GM12878 (cell line): Measurements from ENCODE around the gene LRP5. TPM values are rescaled to one million over a fixed set of nuclear protein-coding genes. Genes with fewer than 3 reads are reported as not detected.

ENCODE experiments used
- ATAC-seq: fragments of 200-7000 bp; cut with Tn5 transposase; 3 replicates; pipeline ENCODE4 v1.9.1; 2020; ENCODE audit warnings: mild to moderate bottlenecking, moderate library complexity
- BruUV-seq: library from RNA; stranded (reverse); fragments of 400-500 nt; replicated peaks from 2 replicates; lab custom pipeline; 2021; lab: Mats Ljungman, UMichigan
- CTCF ChIA-PET: fragments of 300-600 bp; sonication (Branson Sonifier 250); formaldehyde crosslinking; extraction: SDS; loops from one replicate; lab custom pipeline; 2021; ENCODE audit warnings: inconsistent platforms; lab: Yijun Ruan, JAX
- POLR2A ChIA-PET: fragments of 350-600 bp; formaldehyde crosslinking; extraction: SDS; loops from one replicate; lab custom pipeline; 2021; ENCODE audit warnings: inconsistent platforms; lab: Charles Lee
- RAD21 ChIA-PET: fragments of 300-600 bp; sonication (Branson Sonifier 250); formaldehyde crosslinking; loops from one replicate; lab custom pipeline; 2023; ENCODE audit warnings: antibody characterized with exemption; ENCODE audit not compliant: unreplicated experiment; lab: Charles Lee
- SMC1A ChIA-PET: fragments of 300-600 bp; sonication (Branson Sonifier 250); formaldehyde crosslinking; loops from one replicate; lab custom pipeline; 2023; ENCODE audit not compliant: unreplicated experiment, uncharacterized antibody; lab: Charles Lee
- DNase-seq: peaks from one replicate; pipeline ENCODE4 v3.0.0-alpha.2; 2011; ENCODE audit warnings: low read depth, low spot score
- FAIRE-seq: peaks from 3 replicates; lab custom pipeline; 2011; peaks lifted over from hg19 to GRCh38; lab: Jason Lieb, UNC
- H2AFZ ChIP-seq: 2 replicates; pipeline ENCODE4 v1.6.0; 2011; ENCODE audit warnings: low read depth, low read length, control low read depth; ENCODE audit not compliant: control insufficient read depth
- H3K27ac ChIP-seq: 2 replicates; pipeline ENCODE4 v1.5.1; 2011; ENCODE audit warnings: control low read depth; ENCODE audit not compliant: control insufficient read depth, insufficient read depth
- H3K27me3 ChIP-seq, 2 experiments: replicated peaks in 1 of 2; 2 replicates each; pipeline versions ENCODE4 v1.6.0 to v1.6.1; 2011; ENCODE audit warnings: low read length in 1 of 2; ENCODE audit not compliant: control insufficient read depth in 2 of 2, insufficient read depth in 2 of 2
- H3K36me3 ChIP-seq, 2 experiments: 2 replicates each; pipeline ENCODE4 v1.5.1; 2011; ENCODE audit warnings: low read length in 1 of 2; ENCODE audit not compliant: control insufficient read depth in 2 of 2, insufficient read depth in 2 of 2
- H3K4me1 ChIP-seq: 2 replicates; pipeline ENCODE4 v1.6.1; 2011; ENCODE audit warnings: mild to moderate bottlenecking, low read length, moderate library complexity, mixed read lengths; ENCODE audit not compliant: control insufficient read depth, insufficient read depth
- H3K4me2 ChIP-seq: 2 replicates; pipeline ENCODE4 v1.6.0; 2011; ENCODE audit warnings: control low read depth; ENCODE audit not compliant: control insufficient read depth, insufficient read depth
- H3K4me3 ChIP-seq: fragments of 200-600 bp; sonication (generic); 2 replicates; pipeline ENCODE4 v1.5.1; 2016
- H3K79me2 ChIP-seq: 2 replicates; pipeline ENCODE4 v1.6.0; 2011; ENCODE audit warnings: low read length; ENCODE audit not compliant: control insufficient read depth, insufficient read depth
- H3K9ac ChIP-seq: 2 replicates; pipeline ENCODE4 v1.8.0; 2011; ENCODE audit warnings: low read length, control low read depth, mixed read lengths; ENCODE audit not compliant: control insufficient read depth, insufficient read depth
- H3K9me3 ChIP-seq: replicated peaks from 3 replicates; pipeline ENCODE4 v1.5.1; 2011; ENCODE audit warnings: mild to moderate bottlenecking, low read length; ENCODE audit not compliant: control insufficient read depth, insufficient read depth
- H4K20me1 ChIP-seq: 2 replicates; pipeline ENCODE4 v1.6.0; 2011; ENCODE audit not compliant: control insufficient read depth, insufficient read depth
- ATF3 ChIP-seq: IDR thresholded peaks from 2 replicates; pipeline ENCODE4 v1.6.1; 2011; ENCODE audit warnings: low read depth, mild to moderate bottlenecking, low read length, moderate library complexity, borderline replicate concordance; ENCODE audit errors: extremely low read depth
- BCL11A ChIP-seq: IDR thresholded peaks from 2 replicates; pipeline ENCODE4 v1.6.1; 2011; ENCODE audit warnings: low read depth, low read length
- BHLHE40 ChIP-seq, 2 experiments: fragments of 450-650 bp in 1 of 2; IDR thresholded peaks; 2 replicates each; pipeline ENCODE4 v1.6.1; 2011 to 2017; ENCODE audit warnings: low read depth in 2 of 2, borderline replicate concordance in 1 of 2, improper control_type of control experiment in 1 of 2, low read length in 1 of 2, mild to moderate bottlenecking in 1 of 2
- CBX5 ChIP-seq: sonication (generic); IDR thresholded peaks from 2 replicates; pipeline ENCODE4 v1.6.1; 2016; ENCODE audit warnings: low read depth, moderate library complexity, mild to moderate bottlenecking, inconsistent platforms
- EP300 ChIP-seq, 2 experiments: fragments of 150-350 bp in 1 of 2; IDR thresholded peaks; 2 replicates each; pipeline ENCODE4 v1.6.1; 2011 to 2012; ENCODE audit warnings: low read depth in 2 of 2, low read length in 2 of 2, borderline replicate concordance in 1 of 2, improper control_type of control experiment in 1 of 2, inconsistent platforms in 1 of 2; ENCODE audit not compliant: control insufficient read depth in 1 of 2
- GATAD2B ChIP-seq: fragments of 450-650 bp; conservative IDR thresholded peaks from 2 replicates; pipeline ENCODE4 v1.6.1; 2017; ENCODE audit warnings: low read depth, mild to moderate bottlenecking, moderate library complexity
- HCFC1 ChIP-seq: fragments of 150-350 bp; IDR thresholded peaks from 2 replicates; pipeline ENCODE4 v1.6.1; 2014; ENCODE audit warnings: low read length
- HDAC6 ChIP-seq: fragments of 200-600 bp; sonication (generic); IDR thresholded peaks from one replicate; pipeline ENCODE4 v1.8.0; 2017; ENCODE audit warnings: antibody characterized with exemption; ENCODE audit not compliant: unreplicated experiment
- HSF1 ChIP-seq: fragments of 150-350 bp; IDR thresholded peaks from 2 replicates; pipeline ENCODE4 v1.6.1; 2014; ENCODE audit warnings: mild to moderate bottlenecking, low read depth, low read length
- MAX ChIP-seq: IDR thresholded peaks from 2 replicates; pipeline ENCODE4 v1.6.1; 2012; ENCODE audit warnings: low read depth, low read length, improper control_type of control experiment
- RBBP5 ChIP-seq: fragments of 200-600 bp; sonication (generic); conservative IDR thresholded peaks from 2 replicates; pipeline ENCODE4 v1.6.1; 2016
- STAT3 ChIP-seq: IDR thresholded peaks from 2 replicates; pipeline ENCODE4 v1.6.1; 2011; ENCODE audit warnings: low read depth, low read length, improper control_type of control experiment
- TARDBP ChIP-seq: IDR thresholded peaks from 2 replicates; pipeline ENCODE4 v1.6.1; 2016; ENCODE audit warnings: borderline replicate concordance
- YY1 ChIP-seq: IDR thresholded peaks from 2 replicates; pipeline ENCODE4 v1.6.1; 2011; ENCODE audit warnings: low read depth, mild to moderate bottlenecking, low read length
- ZNF274 ChIP-seq: IDR thresholded peaks from one replicate; pipeline ENCODE4 v1.8.0; 2011; ENCODE audit not compliant: insufficient read length, insufficient read depth
- WGBS: methylation state at CpG from one replicate; pipeline ENCODE4 v1.1.6; 2016; ENCODE audit warnings: low lambda C conversion rate; ENCODE audit not compliant: insufficient replicate concordance, insufficient coverage; ENCODE audit errors: missing lambda C conversion rate; 5-methylcytosine and 5-hydroxymethylcytosine counted together
- in situ Hi-C: fragments of 300-500 bp; cut with MboI; formaldehyde crosslinking; loops from 9 replicates; pipeline ENCODE4 v1.14.3; 2018; ENCODE audit warnings: mixed read lengths
- intact Hi-C: fragments of 100-400 bp; cut with micrococcal nuclease; formaldehyde crosslinking; loops from one replicate; pipeline ENCODE4 v1.14.2; 2022; ENCODE audit not compliant: unreplicated experiment
- polyA plus RNA-seq, 11 experiments: library from polyadenylated mRNA; depleted of rRNA in 4 of 11; unstranded in 6 of 11; stranded (reverse) in 5 of 11; fragments of >200 nt; fragmentation: Nextera tagmentation in 4 of 11; fragmentation: Illumina TruSeq in 1 of 11; extraction: Ambion mirVana in 4 of 11; extraction: Trizol in 1 of 11; gene quantifications; 1 replicate in 1 of 11; 2 replicates in 10 of 11; pipeline versions ENCODE4 v1.2.1 to v1.2.3, GENCODE V29; 2011 to 2016; ENCODE audit warnings: inconsistent platforms in 2 of 11, missing spikeins in 2 of 11, low read depth in 1 of 11
- total RNA-seq, 4 experiments: library from RNA; depleted of rRNA in 3 of 4; stranded (reverse); fragments of >200 nt in 3 of 4; fragmentation: Illumina TruSeq in 1 of 4; extraction: Trizol in 1 of 4; gene quantifications; 2 replicates each; pipeline versions ENCODE4 v1.2.1 to v1.2.3, GENCODE V29; 2013 to 2021

The LRP5 gene
- total and polyA plus RNA-seq, 10 of the 15 experiments (the other 5 are each of a cell fraction or from before 2014, with no cell fraction given) = 0.37 to 34.0 (median 6.6) TPM

GRCh38 chr11:68429661-68430060 is 117.3 kb downstream of the LRP5 start:
- H3K9ac ChIP-seq = no peak overlapping the region
- ChIA-PET CTCF (no interaction called here), RAD21 (no interaction called here), SMC1A (no interaction called here), POLR2A (interaction anchor here (0.5 to 0.6 kb wide), 3 partner anchors 183 to 431 kb away, joined by 3 to 5 read pairs (median 4); no protein-coding TSS in a partner anchor)
- H3K4me1 ChIP-seq = no peaks in the 10 kb centered on the region
- BruUV-seq = no TSS peak
- in situ Hi-C loops (no loop called here), intact Hi-C loops (no loop called here)
- no peaks in the 10 kb centered on the region for H3K27me3 ChIP-seq
- no peak overlapping the region for H3K4me2 ChIP-seq
- no peak overlapping the region; the same call in 1 of the 2 replicates for H3K4me3 ChIP-seq
- H3K27ac ChIP-seq = no peak overlapping the region
- no peaks in the 10 kb centered on the region for H3K79me2 ChIP-seq
- no peak overlapping the region for H2AFZ ChIP-seq
- FAIRE-seq (no peak), ATAC-seq (no peak), DNase-seq (no peak)
- 61% methylated on average over 3 of the region's 3 CpGs for WGBS
- TF ChIP-seq CBX5 (0 out of 2 replicates have a peak, but pooled peaks have one; percentile 29), RBBP5 (no peak)
- H4K20me1 ChIP-seq = no peaks in the 10 kb centered on the region
- H3K36me3 ChIP-seq = peaks cover 11 to 28% of the 10 kb centered on the region in 2 experiments
- H3K9me3 ChIP-seq = peaks cover 10% of the 10 kb centered on the region; the same call in 2 of the 3 replicates

- ChIA-PET RAD21 (no interaction called here), CTCF (no interaction called here), POLR2A (interaction anchor here (0.5 kb wide), 1 partner anchor 318 kb away, joined by 4 read pairs; no protein-coding TSS in a partner anchor), SMC1A (no interaction called here)
- H2AFZ ChIP-seq = no peak overlapping the region
- H3K27ac ChIP-seq = no peak overlapping the region
- BruUV-seq = no TSS peak
- H3K27me3 ChIP-seq = no peaks in the 10 kb centered on the region
- DNase-seq (no peak), ATAC-seq (no peak), FAIRE-seq (no peak)
- no peak overlapping the region for H3K4me3 ChIP-seq
- intact Hi-C loops (no loop called here), in situ Hi-C loops (no loop called here)
- H3K36me3 ChIP-seq = peaks cover 11 to 22% of the 10 kb centered on the region in 2 experiments
- TF ChIP-seq ZNF274 (no peak), EP300 (IDR thresholded peaks at IDR 0.05; ENCODE audit: borderline replicate concordance in 1 of 2, control insufficient read depth in 1 of 2, low read depth in 2 of 2, low read length in 2 of 2) (no peak), BCL11A (no peak), MAX (no peak), HDAC6 (no peak), STAT3 (no peak), HSF1 (no peak), YY1 (no peak), GATAD2B (no peak), BHLHE40 (IDR thresholded peaks at IDR 0.05; ENCODE audit: borderline replicate concordance in 1 of 2, low read depth in 2 of 2, low read length in 1 of 2) (no peak), ATF3 (no peak), TARDBP (no peak), HCFC1 (no peak)
- H4K20me1 ChIP-seq = no peaks in the 10 kb centered on the region
- peaks cover 10% of the 10 kb centered on the region; the same call in 2 of the 3 replicates for H3K9me3 ChIP-seq
- H3K9ac ChIP-seq = no peak overlapping the region
- WGBS = 94% methylated on average over 5 of the region's 5 CpGs
- H3K4me1 ChIP-seq = no peaks in the 10 kb centered on the region
- H3K4me2 ChIP-seq = no peak overlapping the region
- H3K79me2 ChIP-seq = no peaks in the 10 kb centered on the region
Measured at GRCh38 chr11:68430384-68430783, 118.0 kb downstream of the LRP5 start.
